ENCODE data around the gene TTLL11.

Gene TTLL11

GRCh38 chr9:121859646-121860045, 233.5 kb downstream of the TTLL11 start:
- no peak for TF ChIP-seq CTCF (IDR thresholded peaks at IDR 0.05; ENCODE audit: extremely low read depth, missing control alignments)
- DNase-seq (ENCODE audit: low spot score), result no peak

- TF ChIP-seq CTCF (IDR thresholded peaks at IDR 0.05; ENCODE audit: extremely low read depth, missing control alignments), result no peak
- no peak for DNase-seq (ENCODE audit: low spot score)
These were observed 234.3 kb downstream of the TTLL11 start for GRCh38 chr9:121858788-121859187.

- TF ChIP-seq CTCF (IDR thresholded peaks at IDR 0.05; ENCODE audit: extremely low read depth, missing control alignments), result no peak
- no peak for DNase-seq (ENCODE audit: low spot score)
These were observed 235.2 kb downstream of the TTLL11 start for GRCh38 chr9:121857928-121858327.

- no peak for TF ChIP-seq CTCF (IDR thresholded peaks at IDR 0.05; ENCODE audit: extremely low read depth, missing control alignments)
- DNase-seq (ENCODE audit: low spot score), result no peak
These were observed 237.6 kb downstream of the TTLL11 start for GRCh38 chr9:121855476-121855875.

GRCh38 chr9:121853617-121854395, 239.3 kb downstream of the TTLL11 start:
- no peak for DNase-seq (ENCODE audit: low spot score)
- no peak for TF ChIP-seq CTCF (IDR thresholded peaks at IDR 0.05; ENCODE audit: extremely low read depth, missing control alignments)

- no peak for DNase-seq (ENCODE audit: low spot score)
- no peak for TF ChIP-seq CTCF (IDR thresholded peaks at IDR 0.05; ENCODE audit: extremely low read depth, missing control alignments)
These were observed 240.2 kb downstream of the TTLL11 start for GRCh38 chr9:121852651-121853616.

GRCh38 chr9:121852241-121852640, 240.9 kb downstream of the TTLL11 start:
- no peak for DNase-seq (ENCODE audit: low spot score)
- TF ChIP-seq CTCF (IDR thresholded peaks at IDR 0.05; ENCODE audit: extremely low read depth, missing control alignments), result no peak
